ENCODE measurements around the gene CREB1.
"Not testable (repeated sequence)": the region's sequence is repeated elsewhere in the genome, so short reads cannot be mapped to it uniquely, and the experiment has no call there.

The CREB1 gene

DNA sequence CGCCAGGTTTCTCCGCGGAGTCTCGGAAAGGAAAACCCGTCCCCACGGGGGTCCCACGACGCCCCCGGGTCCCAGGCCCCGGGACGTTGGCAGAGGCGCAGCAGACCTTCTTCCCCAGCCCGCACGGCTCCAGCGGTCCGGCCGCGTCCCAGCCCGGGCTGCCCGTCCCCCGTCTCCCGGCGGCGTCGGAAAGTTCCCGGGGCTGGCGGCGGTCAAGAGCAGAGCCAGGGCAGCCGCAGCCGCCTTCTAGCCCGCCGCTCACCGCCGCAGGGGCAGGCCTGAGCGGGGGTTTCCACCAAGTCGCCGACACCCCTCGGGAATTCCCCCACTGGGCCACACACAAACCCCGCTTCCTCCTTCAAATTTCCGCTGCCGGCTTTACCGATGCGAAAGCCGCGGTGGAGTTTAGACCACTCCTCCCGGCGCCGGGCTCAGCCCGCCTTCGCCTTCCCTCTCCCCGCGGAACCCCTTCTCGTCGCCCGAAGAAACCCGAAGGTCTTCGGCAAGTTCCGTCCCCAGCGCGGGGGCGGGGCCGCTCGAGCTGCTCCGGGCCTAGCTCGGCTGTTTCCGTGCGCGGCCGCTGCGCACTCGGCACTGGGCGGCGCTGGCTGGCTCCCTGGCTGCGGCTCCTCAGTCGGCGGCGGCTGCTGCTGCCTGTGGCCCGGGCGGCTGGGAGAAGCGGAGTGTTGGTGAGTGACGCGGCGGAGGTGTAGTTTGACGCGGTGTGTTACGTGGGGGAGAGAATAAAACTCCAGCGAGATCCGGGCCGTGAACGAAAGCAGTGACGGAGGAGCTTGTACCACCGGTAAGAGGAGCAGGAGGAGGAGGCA is at the start of gene CREB1:
TSS of gene CREB1 (plus strand) at position 633 of the 830 bp plus-strand sequence. CDS start 25,674 bp downstream, outside the sequence.
- peak; percentile 92 for DNase-seq

DNA sequence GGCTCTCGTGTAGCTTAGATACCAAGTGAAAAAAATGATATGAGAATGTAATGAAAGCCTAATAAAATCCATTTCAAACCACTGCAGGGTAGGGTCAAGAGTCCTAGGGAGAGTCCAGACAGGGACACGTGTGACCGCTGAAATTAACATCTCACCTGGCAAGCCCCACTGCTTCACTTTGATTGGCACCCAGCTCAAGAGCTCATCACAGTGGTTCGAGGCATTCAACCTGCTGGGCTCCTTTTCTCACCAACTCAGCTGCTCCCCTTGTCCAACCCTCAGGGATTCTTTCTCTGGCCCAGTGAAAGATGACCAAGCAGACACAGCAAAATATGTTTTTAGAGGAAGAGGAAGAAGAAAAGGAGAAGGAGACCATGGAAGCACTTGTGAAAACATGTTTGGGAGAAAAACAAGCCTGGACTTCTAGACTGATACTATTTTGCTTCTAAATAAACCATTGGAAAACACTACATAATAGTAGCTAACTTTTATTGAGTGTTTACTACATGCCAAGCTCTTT is 49.2 kb upstream of the CREB1 start:
- no peak for DNase-seq

DNA sequence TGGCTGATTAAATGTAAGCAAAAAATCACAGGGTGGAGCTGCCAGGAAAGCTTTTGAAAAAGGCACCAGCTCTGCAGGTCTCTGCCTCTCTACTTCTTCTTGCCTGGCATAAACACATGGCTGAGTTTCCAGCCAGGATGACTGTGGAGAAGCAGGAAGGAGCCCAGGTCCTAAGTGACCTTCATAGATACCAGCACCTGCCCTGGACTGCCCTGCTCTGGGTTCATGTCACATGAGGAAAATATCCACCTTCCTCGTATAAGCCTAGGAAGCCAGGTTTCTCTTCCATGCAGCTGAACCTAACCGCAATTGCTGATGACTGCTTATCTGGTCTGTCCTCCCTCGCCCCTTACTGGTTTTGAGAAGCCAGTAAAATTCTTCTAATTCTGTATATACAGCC is 47.8 kb upstream of the CREB1 start:
- no peak for DNase-seq

DNA sequence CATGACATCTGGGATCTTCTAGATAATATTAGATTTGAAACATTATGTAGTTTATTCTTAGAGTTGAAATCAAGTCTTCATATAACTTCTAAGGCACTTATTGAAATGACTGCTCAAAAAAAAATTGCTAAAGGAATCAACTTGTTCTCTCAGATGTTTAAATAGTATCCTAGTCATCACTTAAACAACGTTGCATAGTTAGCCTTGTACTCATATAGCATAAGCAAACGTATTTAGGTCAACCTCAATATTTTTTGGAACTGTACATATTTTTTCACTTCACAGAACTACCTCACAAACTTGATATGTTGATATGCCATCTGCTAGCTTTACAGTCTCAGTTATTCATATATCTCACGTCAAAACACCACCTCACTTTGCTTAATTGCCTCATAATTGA is 47.1 kb upstream of the CREB1 start:
- no peak for DNase-seq

DNA sequence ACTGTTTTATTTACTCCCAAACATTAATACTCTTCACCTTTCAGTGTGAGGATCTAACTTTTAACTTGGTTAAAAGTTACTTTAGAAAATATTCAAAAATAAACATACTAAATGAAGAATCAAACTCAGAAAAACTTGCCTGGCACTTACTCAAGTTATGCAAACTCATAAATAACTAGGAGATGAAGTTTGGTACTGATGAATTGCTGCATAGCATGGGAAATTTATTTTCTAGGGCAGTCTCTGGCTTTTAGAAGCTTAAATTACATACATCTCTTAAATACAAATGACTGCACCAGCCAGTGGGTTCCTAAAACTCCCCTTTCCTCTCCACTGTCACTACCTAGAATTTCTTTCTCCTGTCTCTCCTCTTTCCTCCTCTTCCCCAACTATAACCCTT is 46.7 kb upstream of the CREB1 start:
- no peak for DNase-seq

DNA sequence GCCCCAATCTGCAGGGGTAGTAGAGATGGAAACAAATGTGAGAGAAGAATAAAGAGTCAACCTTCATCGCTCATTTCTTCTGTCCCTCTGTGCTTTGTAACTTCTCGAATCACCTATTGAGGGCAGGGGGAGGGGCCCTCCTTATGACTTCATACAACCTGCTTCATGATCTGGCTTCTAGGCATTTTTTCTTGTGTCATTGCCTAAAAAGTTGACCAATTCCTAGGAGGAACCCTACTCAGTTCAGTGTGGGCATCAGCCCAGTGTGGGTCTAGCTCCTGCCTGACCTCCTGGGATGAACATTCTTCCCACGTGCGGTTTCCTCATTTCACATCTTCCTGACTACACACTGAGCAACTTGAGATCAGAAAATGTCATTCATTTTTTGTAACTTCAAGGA is 46.3 kb upstream of the CREB1 start:
- no peak for DNase-seq

DNA sequence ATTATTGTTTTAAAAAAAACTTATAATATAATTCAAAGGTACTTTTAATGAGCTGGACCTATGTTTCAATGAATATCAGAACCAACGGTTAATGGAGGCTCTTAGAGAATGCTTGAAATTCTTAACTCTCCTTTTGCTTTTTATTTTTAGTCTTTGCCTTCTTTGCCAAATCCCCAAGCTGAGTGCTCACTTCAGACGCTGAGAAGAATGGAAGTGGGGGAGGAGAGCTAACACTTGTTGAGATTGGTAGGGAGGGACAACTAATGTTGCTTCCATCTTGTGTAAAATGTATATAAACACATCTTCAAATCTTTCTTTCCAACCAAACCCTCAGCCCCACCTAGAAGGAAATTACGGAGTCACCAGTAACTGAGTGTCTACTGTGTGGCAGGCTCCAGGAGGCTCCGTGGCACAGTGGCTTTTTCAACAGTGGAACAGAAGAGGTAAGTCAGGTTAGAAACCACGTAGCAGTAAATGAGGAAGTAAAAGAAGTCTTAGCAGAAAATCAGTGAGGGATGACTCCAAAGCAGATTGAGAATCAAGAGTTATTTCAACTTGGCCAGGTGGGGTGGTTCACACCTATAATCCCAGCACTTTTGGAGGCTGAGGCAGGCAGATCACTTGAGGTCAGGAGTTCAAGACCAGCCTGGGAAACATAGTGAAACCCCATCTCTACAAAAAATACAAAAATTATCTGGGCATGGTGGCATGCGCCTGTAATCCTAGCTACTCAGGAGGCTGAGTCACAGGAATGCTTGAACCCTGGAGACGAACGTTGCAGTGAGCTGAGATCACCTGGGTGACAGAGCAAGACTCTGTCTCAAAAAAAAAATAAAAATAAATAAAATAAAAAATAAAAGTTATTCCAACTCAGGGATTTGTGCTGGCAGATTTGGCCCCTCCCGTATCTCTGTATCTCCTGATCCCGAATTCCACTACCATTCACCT is 45.0 kb upstream of the CREB1 start:
- no peak for DNase-seq

DNA sequence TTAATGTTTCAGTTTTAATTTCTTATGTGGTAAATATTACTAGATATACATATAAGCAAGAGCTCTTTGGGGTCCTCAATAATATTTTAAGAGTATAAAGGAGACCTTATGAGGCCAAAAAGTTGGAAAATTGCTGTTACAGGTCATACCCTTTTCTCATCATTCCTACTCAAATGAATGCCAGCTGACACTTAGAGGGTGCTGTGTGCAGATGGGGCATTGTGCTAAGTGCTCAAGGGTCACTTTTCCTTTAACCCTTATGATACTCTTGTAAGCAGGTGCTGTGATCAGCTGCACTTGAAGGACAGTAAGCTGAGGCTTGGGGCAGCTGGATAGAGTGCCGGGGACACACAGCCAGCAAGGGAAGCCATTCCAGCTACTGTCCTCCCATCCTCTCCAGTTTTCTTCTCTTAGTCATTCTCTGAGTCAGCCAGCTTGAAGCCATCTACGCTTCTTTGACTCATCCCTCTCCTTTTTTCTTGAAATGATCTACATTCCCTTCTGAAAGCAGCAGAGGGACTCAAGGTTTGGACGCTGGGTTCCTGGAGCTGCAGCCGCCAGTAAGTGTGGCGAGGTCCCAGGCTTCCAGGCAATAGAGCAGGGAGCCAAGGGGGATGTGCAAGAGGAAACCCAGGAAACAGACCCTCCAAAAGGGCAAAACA is 42.0 kb upstream of the CREB1 start:
- DNase-seq: no peak

DNA sequence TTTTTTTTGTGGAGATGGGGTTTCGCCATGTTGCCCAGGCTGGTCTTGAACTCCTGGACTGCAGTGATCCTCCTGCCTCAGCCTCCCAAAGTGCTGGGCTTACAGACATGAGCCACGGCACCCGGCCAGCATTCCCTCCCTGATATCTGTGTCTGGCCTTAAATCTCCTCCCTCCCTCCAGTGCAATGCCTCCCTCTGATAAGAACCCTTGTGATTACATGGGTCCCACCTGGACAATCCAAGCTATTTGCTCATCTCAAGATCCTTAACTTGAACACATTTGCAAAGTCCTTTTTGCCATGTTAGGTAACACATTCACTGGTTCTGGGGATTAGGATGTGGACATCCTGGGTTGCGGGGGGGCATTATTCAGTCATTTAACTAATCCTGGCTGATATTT is 40.5 kb upstream of the CREB1 start:
- no peak for DNase-seq

DNA sequence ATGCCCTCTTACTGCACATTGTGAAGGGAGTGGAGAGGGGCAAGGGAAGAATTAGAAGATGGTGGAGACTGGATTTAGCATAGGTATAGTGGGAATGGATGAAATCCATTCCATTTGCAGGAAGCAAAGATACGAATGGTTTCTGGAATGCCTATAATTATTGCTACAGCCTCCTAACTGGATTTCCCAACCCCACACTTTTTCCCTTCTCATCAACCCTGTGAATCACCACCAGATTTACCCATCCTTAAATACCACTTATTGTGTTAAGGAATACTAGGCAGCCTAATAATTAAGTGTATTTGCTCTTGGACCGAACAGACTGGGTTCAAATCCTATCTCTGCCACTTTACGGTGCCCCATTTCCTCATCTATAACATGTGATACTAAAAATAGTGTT is 39.3 kb upstream of the CREB1 start:
- DNase-seq: no peak

DNA sequence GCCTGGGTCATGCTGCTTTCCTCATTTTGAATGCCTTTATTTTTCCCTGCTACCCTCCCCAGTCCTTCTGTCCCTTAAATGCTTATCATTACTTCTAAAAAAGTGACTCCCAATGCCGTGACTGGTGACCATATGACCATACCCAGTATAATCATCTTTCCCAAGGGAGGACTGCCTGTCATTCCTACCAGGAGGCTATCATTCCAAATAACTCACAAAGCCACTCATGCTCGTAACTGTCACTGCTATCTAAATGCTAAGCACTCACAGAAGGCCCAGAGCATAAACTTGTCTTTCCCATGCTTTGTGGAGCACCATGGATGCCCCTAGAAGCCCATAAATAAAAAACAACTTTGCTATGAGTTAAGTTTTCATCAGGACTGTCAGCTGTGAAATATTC is 38.7 kb upstream of the CREB1 start:
- DNase-seq: no peak

DNA sequence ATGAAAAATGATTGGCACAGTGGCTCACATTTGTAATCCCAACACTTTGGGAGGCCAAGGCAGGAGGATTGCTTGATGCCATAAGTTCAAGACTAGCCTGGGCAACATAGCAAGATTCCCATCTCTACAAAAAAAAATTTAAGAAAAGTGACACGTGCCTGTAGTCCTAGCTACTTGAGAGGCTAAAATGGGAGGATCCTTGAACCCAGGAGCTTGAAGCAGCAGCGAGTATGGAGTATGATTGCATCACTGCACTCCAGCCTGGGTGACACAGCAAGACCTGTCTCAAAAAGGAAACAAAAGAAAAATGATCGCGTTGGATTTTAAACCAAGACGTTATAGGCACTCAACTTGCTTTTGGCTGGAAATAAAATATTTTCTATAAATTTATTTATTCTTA is 37.8 kb upstream of the CREB1 start:
- DNase-seq: no peak

DNA sequence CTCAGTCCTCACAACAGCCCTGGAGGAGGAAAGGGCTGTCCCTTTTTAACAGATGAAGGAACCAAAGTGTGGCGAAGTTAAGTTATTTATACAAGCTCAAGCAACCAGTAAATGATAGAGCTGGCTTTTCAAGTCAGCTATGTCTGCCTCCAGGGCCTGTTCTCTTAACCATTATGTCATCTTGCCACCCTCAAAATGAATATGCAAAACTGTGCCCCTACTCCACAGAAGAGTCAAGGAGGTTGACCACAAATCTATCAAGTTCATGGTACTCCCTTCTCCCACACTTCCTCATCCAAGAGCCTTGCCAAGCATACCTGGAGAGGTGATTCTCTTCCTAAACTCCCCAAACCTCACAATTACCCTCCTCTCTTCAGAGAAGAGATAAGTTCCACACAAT is 37.3 kb upstream of the CREB1 start:
- DNase-seq: no peak

DNA sequence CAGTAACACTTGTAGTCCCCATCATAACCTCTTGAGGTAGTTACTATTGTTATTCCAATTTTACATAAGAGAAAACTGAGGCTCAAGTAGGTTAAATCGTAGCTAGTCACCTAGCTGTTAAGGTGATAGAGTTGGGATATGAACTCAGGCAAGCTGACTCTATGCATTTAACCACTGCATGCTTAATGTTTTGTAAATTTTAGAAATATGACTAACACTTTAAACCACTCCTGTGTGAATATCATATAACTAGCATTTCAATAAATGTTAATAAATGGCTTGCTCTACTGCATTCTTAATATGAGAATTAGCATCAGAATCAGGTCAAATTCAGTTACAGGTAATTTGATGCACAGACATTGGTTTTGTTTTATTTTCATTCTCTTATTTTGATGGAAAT is 35.6 kb upstream of the CREB1 start:
- DNase-seq: no peak

DNA sequence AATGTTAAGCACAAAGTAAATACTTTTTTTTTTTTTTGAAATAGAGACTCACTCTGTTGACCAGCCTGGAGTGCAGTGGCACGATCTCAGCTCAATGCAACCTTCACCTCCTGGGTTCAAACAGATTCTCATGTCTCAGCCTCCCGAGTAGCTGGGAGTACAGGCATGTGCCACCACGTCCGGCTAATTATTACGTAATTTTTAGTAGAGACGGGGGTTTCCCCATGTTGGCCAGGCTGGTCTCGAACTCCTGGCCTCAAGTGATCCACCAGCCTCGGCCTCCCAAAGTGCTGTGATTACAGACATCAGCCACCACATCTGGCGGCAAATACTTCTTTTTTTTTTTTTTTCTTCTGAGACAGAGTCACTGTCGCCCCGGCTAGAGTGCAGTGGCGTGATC is 32.8 kb upstream of the CREB1 start:
- not testable (repeated sequence) for DNase-seq

DNA sequence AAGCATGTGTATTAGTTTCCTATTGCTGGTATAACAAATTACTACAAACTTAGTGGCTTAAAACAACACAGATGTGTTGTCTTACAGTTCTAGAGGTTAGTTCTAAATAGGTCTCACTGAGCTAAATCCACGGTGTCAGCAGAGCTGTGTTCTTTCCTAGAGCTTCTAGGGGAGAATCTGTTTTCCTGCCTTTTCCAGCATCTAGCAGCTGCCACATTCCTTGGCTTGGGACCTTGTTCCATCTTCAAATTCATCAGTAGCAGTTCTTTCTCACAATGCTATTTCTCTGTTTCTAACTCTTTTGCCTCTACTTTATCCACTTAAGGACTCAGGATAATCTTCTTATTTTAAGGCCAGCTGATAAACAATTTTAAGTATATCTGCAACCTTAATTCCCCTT is 32.2 kb upstream of the CREB1 start:
- no peak for DNase-seq

DNA sequence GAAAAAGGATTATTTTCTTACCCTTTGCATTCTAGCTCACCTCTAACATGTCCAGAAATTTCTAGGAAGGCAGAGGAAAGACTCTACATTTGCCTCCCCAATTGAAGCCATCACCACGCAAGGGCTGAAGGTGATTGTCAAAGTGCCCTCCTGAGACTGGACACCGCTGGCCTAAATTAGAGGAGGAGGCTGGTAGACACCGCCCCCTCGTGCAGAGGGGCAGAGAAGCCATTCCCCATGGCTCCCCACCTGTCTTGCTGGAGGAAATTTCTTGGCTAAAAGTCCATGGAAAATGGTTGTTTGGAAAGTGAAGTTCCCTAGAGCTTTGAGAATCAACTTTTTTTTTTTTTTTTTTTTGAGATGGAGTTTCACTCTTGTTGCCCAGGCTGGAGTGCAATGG is 31.3 kb upstream of the CREB1 start:
- no peak for DNase-seq

DNA sequence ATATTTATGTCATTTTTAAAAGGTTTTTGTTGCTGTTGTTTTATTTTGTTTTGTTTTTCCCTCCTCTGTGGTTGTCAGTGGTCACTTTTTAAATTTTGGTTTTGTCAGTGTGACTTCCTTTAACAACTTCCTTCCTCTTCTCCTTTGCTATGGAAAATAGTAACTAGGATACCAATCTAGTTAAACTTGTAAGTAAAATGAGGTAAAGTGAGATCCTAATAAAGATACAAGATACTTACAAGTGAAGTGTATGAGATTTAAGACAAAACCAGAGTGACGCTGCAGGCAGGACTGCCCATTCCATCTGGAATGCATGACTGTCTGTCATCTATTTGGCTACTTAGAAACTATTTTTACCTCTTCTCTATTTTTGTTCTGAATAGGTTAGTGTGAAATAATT is 30.6 kb upstream of the CREB1 start:
- no peak for DNase-seq

DNA sequence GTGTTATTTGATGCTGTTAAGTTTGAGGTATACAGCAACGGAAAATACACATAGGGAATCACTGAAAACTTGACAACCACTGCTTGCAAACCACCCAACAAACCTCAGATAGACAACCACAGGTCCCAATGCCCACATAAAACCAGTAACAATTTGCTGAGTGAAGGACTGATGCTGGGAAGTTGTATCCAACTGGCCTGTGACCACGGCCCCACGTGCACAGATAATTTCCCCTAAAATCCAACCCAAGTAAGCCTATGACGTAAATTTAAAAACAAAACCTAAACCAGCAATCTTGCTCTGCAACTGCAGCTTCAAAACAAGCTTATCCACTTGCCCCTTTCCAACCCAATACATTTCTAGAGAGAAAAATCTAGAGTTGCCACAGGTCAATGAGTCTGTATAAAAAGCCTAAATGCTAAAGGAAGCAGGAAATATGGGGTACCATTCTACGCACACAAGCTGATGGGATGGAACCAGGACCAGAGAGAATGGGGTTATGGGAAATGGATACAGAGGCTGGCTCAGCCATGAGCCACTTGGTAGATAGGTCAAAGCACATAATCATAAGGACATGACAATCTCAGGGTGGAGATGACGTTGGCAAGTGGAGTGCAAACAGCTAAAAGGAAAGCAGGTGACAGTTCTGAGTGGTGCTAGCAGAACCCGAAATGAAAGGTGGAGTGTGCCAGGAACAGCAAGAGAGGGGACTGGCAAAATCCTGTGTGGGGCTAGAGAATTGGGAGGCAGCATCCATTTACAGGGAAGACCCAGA is 27.8 kb upstream of the CREB1 start:
- DNase-seq: no peak

DNA sequence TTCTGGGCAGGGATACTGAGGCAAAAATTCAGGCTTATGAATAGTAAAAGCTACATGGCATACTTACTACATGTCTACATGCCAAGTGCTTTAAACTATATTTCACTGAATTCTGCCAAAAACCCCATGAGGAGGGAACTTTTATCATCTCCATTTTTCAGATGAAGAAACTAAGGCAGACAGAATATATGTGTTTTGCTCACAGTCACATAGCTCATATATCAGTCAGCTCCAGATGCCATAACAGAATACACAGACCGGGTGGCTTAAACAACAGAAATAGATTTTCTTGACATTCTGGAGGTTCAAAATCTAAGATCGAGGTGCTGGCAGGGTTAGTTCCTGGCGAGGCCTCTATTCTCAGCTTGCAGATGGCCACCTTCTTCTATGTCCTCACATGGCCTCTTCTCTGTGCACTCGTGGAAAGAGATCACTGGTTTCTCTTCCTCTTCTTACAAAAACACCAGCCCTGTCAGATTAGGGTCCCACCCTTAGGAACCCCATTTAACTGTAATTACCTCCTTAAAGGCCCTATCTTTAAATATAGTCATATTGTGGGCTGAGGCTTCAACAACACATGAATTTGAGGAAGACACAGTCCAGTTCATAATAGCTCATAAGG is 27.1 kb upstream of the CREB1 start:
- DNase-seq: no peak

DNA sequence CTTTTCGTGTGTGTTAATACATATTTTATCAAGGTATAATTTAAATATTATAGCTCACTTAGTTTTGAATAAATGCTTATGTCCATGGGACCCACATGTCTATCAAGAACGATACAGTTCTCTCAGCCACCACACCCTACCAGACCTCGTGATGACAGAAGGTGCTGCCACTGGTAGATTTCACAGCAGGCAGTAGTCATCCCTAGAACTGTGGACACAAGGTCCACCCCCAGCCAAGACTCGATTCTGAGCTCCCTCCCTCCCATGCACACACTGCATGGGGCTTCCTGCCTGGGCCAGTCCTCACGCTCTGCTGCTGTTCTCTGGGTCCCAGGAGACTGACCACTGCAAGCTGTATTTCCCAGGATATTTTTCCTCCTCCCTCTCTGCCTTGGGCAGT is 26.5 kb upstream of the CREB1 start:
- DNase-seq: no peak
